ENCODE data around the gene EPM2A. TPM values are rescaled to one million over a fixed set of nuclear protein-coding genes. Genes with fewer than 3 reads are reported as not detected.
A peak's percentile ranks its signal among the peaks of the same experiment; 100 is the strongest.

EPM2A gene
- total and polyA plus RNA-seq, 2 of the 4 experiments (the other 2 are of a cell fraction) = 2.1 to 4.5 TPM

DNA sequence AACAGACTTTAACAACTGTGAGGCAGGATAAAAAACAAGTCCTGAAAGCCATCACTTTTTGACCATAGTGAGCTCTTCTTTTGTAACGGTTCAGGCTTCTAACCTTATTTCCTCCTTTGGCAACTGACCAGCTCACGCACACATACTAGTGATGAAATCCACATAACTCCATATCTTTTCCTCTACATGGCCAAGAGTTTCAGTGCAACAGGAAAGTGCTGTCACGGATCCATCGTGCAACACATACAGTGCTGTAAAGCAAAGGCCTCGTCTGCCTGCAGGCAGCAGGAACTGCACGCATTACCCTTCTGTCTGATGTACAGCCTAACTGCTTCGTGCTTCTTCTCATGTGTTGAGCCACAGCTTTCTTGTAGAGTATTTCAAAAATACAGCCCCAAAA lies 108.5 kb downstream of the EPM2A start:
- ChIA-PET CTCF (interaction anchor here (0.5 to 1.0 kb wide), 3 partner anchors 18 to 485 kb away, joined by 3 read pairs; no protein-coding TSS in a partner anchor), POLR2A (ENCODE audit: unreplicated experiment) (no interaction called here)
- H3K4me2 ChIP-seq (ENCODE audit: low read depth, low read length) = 0 out of 2 replicates have a peak overlapping the region, but pooled peaks have one; percentile 22
- H3K4me1 ChIP-seq (ENCODE audit: control insufficient read depth, insufficient read depth, low read length) = peaks cover 2% of the 10 kb centered on the region; the same call in 1 of the 2 replicates
- no peak overlapping the region for H2BK15ac ChIP-seq (ENCODE audit: low read depth, low read length)
- no peak overlapping the region for H2BK20ac ChIP-seq (ENCODE audit: low read depth, low read length)
- no peak overlapping the region for H3K9ac ChIP-seq (ENCODE audit: low read depth, low read length)
- no peaks in the 10 kb centered on the region for H3K9me3 ChIP-seq (ENCODE audit: control insufficient read depth, insufficient read depth, low read length)
- no peaks in the 10 kb centered on the region for H3K9me1 ChIP-seq (ENCODE audit: insufficient read depth, low read length)
- no peaks in the 10 kb centered on the region for H3K36me3 ChIP-seq (ENCODE audit: control insufficient read depth, insufficient read depth, low read length)
- no peak overlapping the region for H3K4me3 ChIP-seq (ENCODE audit: insufficient read depth, low read depth, low read length)
- no peak overlapping the region for H3K23ac ChIP-seq (ENCODE audit: low read depth, low read length)
- no peaks in the 10 kb centered on the region for H3K27me3 ChIP-seq (ENCODE audit: control insufficient read depth, insufficient read depth, low read length)
- no peak overlapping the region for H2AFZ ChIP-seq (replicated peaks; ENCODE audit: low read length, poor library complexity)
- peak overlapping the region; percentile 44; the same call in 1 of the 2 replicates for H3K27ac ChIP-seq (ENCODE audit: insufficient read depth, low read length)
- DNase-seq (peak; percentile 69), ATAC-seq (ENCODE audit: low read depth) (peak; percentile 66)
- no peak overlapping the region for H3K56ac ChIP-seq (ENCODE audit: extremely low read depth, insufficient read depth, low read length)
- no TSS peak for BruUV-seq (replicated peaks)
- H2AK5ac ChIP-seq (ENCODE audit: low read depth, low read length) = no peak overlapping the region
- H3K18ac ChIP-seq (ENCODE audit: low read depth, low read length) = no peak overlapping the region
- H2BK5ac ChIP-seq (ENCODE audit: low read depth, low read length, poor library complexity, severe bottlenecking) = no peak overlapping the region
- H3K79me1 ChIP-seq (ENCODE audit: low read depth in 1 of 2, low read length in 2 of 2) = no peaks in the 10 kb centered on the region
- dilution Hi-C loops (cut with HindIII; ENCODE audit: low sequenced_read_pairs, unreplicated experiment) (no loop called here), in situ Hi-C loops (cut with MboI; ENCODE audit: low sequenced_read_pairs) (no loop called here), intact Hi-C loops (cut with micrococcal nuclease) (no loop called here)
- H3K14ac ChIP-seq (replicated peaks; ENCODE audit: low read depth, low read length) = no peak overlapping the region
- 43% methylated on average over 1 of the region's 7 CpGs; no CpG with 5 or more reads in 1 of the 2 experiments for WGBS, 2 experiments (ENCODE audit: extremely low coverage in 2 of 2, insufficient read length in 1 of 2)
- H2BK120ac ChIP-seq (ENCODE audit: low read depth, low read length) = no peak overlapping the region; the same call in 1 of the 2 replicates
- no peak overlapping the region for H4K8ac ChIP-seq (ENCODE audit: low read depth in 2 of 2, low read length in 2 of 2)
- no peak overlapping the region for H4K5ac ChIP-seq (ENCODE audit: low read depth, low read length)
- no peak overlapping the region for H2AK9ac ChIP-seq (replicated peaks; ENCODE audit: low read depth, low read length, poor library complexity)
- H3K4ac ChIP-seq (ENCODE audit: low read depth, low read length) = no peak overlapping the region
- no peaks in the 10 kb centered on the region for H4K20me1 ChIP-seq (ENCODE audit: insufficient read depth, low read length)
- H4K91ac ChIP-seq (ENCODE audit: insufficient read depth, low read depth, low read length) = no peak overlapping the region; the same call in 1 of the 2 replicates
- TF ChIP-seq CEBPB (IDR thresholded peaks at IDR 0.05; ENCODE audit: low read depth, low read length) = peak; percentile 26; the same call in 1 of the 2 replicates
- TF ChIP-seq POLR2A (IDR thresholded peaks at IDR 0.05; ENCODE audit: low read depth, low read length) = no peak
- no peak for TF ChIP-seq BHLHE40 (IDR thresholded peaks at IDR 0.05; ENCODE audit: low read depth, low read length)
- no peak for TF ChIP-seq MAFK (IDR thresholded peaks at IDR 0.05; ENCODE audit: low read depth, low read length)
